Lower lobe of right lung (tissue), 2 donors: Measurements from ENCODE around the gene PEX5. TPM values are rescaled to one million over a fixed set of nuclear protein-coding genes. Genes with fewer than 3 reads are reported as not detected.
"Not testable (repeated sequence)": the region's sequence is repeated elsewhere in the genome, so short reads cannot be mapped to it uniquely, and the experiment has no call there.

Experiments
- ATAC-seq, 2 donors: fragments of 200-7000 bp; cut with Tn5 transposase; one replicate each; pipeline ENCODE4 v1.9.1; 2020 to 2022; ENCODE audit warnings: mild to moderate bottlenecking in 2 of 2, moderate library complexity in 2 of 2
- DNase-seq: peaks from one replicate; pipeline ENCODE4 v3.0.0-alpha.2; 2020
- H3K27ac ChIP-seq: fragments of 200-600 bp; one replicate; pipeline ENCODE4 v1.8.0; 2022
- H3K27me3 ChIP-seq: fragments of 200-600 bp; one replicate; pipeline ENCODE4 v1.8.0; 2022; ENCODE audit warnings: low read depth
- H3K36me3 ChIP-seq: fragments of 200-600 bp; one replicate; pipeline ENCODE4 v1.8.0; 2022; ENCODE audit warnings: mild to moderate bottlenecking
- H3K4me1 ChIP-seq: fragments of 200-600 bp; one replicate; pipeline ENCODE4 v1.8.0; 2022
- H3K4me3 ChIP-seq: fragments of 200-600 bp; one replicate; pipeline ENCODE4 v1.8.0; 2022; ENCODE audit warnings: mild to moderate bottlenecking
- H3K9me3 ChIP-seq: fragments of 200-600 bp; one replicate; pipeline ENCODE4 v1.8.0; 2022
- CTCF ChIP-seq: fragments of 200-600 bp; IDR thresholded peaks from one replicate; pipeline ENCODE4 v1.8.0; 2022; ENCODE audit warnings: antibody characterized with exemption, mild to moderate bottlenecking
- intact Hi-C: fragments of 100-400 bp; cut with DNase I; formaldehyde crosslinking; loops from one replicate; pipeline ENCODE4 v1.11.0; 2022
- total RNA-seq: library from RNA; stranded (reverse); fragmentation: NEBNext Ultra II Directional; extraction: Animal tissue kit (Norgen Biotek cat#: 25700); gene quantifications from one replicate; pipeline ENCODE4 v1.2.1, GENCODE V29; 2021
- donor health status: DM: no; HTN: yes; CAD: no; lungs with severe emphysema.

The PEX5 gene
- total RNA-seq, 1 donor from 2014 or later: 47.8 TPM

- intact Hi-C loops: no loop called here
Measured at GRCh38 chr12:7242176-7243101, 53.0 kb downstream of the PEX5 start.

GRCh38 chr12:7251328-7251996 lies 62.0 kb downstream of the PEX5 start:
- intact Hi-C loops: not testable (repeated sequence)

More at GRCh38 chr12:7242176-7243101, 53.0 kb downstream of the PEX5 start:
- ATAC-seq: no peak
- no peak overlapping the region for H3K27ac ChIP-seq
- no peak overlapping the region for H3K4me3 ChIP-seq
- no peaks in the 10 kb centered on the region for H3K27me3 ChIP-seq
- H3K36me3 ChIP-seq: no peaks in the 10 kb centered on the region
- no peaks in the 10 kb centered on the region for H3K9me3 ChIP-seq
- TF ChIP-seq CTCF: no peak
- H3K4me1 ChIP-seq: no peaks in the 10 kb centered on the region
- DNase-seq: no peak

GRCh38 chr12:7259060-7259459 lies 69.6 kb downstream of the PEX5 start:
- no peak for ATAC-seq
- H3K27ac ChIP-seq: no peak overlapping the region
- intact Hi-C loops: no loop called here

More at GRCh38 chr12:7251328-7251996, 62.0 kb downstream of the PEX5 start:
- not testable (repeated sequence) for H3K4me1 ChIP-seq, H3K27me3 ChIP-seq, H3K4me3 ChIP-seq, DNase-seq, H3K27ac ChIP-seq, H3K36me3 ChIP-seq, H3K9me3 ChIP-seq, ATAC-seq

More at GRCh38 chr12:7259060-7259459, 69.6 kb downstream of the PEX5 start:
- no peaks in the 10 kb centered on the region for H3K9me3 ChIP-seq
- DNase-seq: no peak
- H3K36me3 ChIP-seq: no peaks in the 10 kb centered on the region
- no peaks in the 10 kb centered on the region for H3K4me1 ChIP-seq
- H3K4me3 ChIP-seq: no peak overlapping the region
- no peak for TF ChIP-seq CTCF
- H3K27me3 ChIP-seq: no peaks in the 10 kb centered on the region

Other genes starting within 250 kb of the PEX5 start
- gene RNU7-1, start 245.9 kb upstream of the PEX5 start, total RNA-seq: not detected
- 181 TPM for gene C12orf57, start 245.7 kb upstream of the PEX5 start, total RNA-seq
- gene PTPN6, start 238.3 kb upstream of the PEX5 start, total RNA-seq: 209 TPM
- gene PHB2, start 219.0 kb upstream of the PEX5 start, total RNA-seq: 138 TPM
- 39.6 TPM for gene EMG1, start 218.8 kb upstream of the PEX5 start, total RNA-seq
- 67.7 TPM for gene LPCAT3, start 171.2 kb upstream of the PEX5 start, total RNA-seq
- gene C1S, start 129.0 kb upstream of the PEX5 start, total RNA-seq: 280 TPM
- gene C1R, start 97.2 kb upstream of the PEX5 start, total RNA-seq: 373 TPM
- 80.5 TPM for gene C1RL, start 80.5 kb upstream of the PEX5 start, total RNA-seq
- 1.1 TPM for gene RBP5, start 60.8 kb upstream of the PEX5 start, total RNA-seq
- gene CLSTN3, start 59.3 kb upstream of the PEX5 start, total RNA-seq: 36.8 TPM
- not detected for gene ACSM4, start 114.4 kb downstream of the PEX5 start, total RNA-seq